Neural progenitor cell (in vitro differentiated cells): ENCODE data around the gene VIM.

Experiments
- CTCF ChIP-seq: fragments of 200-600 bp; sonication (generic); IDR thresholded peaks from 2 replicates; pipeline ENCODE4 v1.5.1; 2017; ENCODE audit warnings: antibody characterized with exemption, mild to moderate bottlenecking
- EZH2 ChIP-seq: fragments of 200-600 bp; sonication (generic); IDR thresholded peaks from 2 replicates; pipeline ENCODE4 v1.6.1; 2017; ENCODE audit warnings: antibody characterized with exemption, mild to moderate bottlenecking, moderate library complexity

GRCh38 chr10:17216217-17216900 lies 11.7 kb upstream of the VIM start:
- TF ChIP-seq CTCF: no peak
- no peak for TF ChIP-seq EZH2
